Naive thymus-derived CD8-positive, alpha-beta T cell (primary cell): ENCODE measurements around the gene DOCK10. TPM values are rescaled to one million over a fixed set of nuclear protein-coding genes. Genes with fewer than 3 reads are reported as not detected.
A peak's percentile ranks its signal among the peaks of the same experiment; 100 is the strongest.

ENCODE experiments used
- ATAC-seq, 2 donors: fragments of 150-1000 bp; cut with Tn5 transposase in 1 of 2; sonication (Bioruptor Pico), chemical (Tn5 transposase) in 1 of 2; 1 replicate in 1 of 2; 2 replicates in 1 of 2; pipeline ENCODE4 v1.10.0; 2021; ENCODE audit warnings: mild to moderate bottlenecking in 2 of 2, moderate library complexity in 2 of 2
- POLR2A ChIA-PET: fragments of 350-600 bp; sonication (Branson Sonifier 250); formaldehyde crosslinking; loops from one replicate; lab custom pipeline; 2021; ENCODE audit warnings: antibody characterized with exemption; lab: Charles Lee
- DNase-seq, 10 donors: peaks; one replicate each; pipeline versions ENCODE4 v3.0.0 to v3.0.0-alpha.2; 2020 to 2022
- H3K27ac Mint-ChIP-seq, 10 donors: one replicate each; pipeline ENCODE4 v1.8.0; 2020 to 2022; ENCODE audit warnings: mild to moderate bottlenecking in 10 of 10, mixed read lengths in 10 of 10, moderate library complexity in 4 of 10, inconsistent platforms in 1 of 10
- H3K27me3 Mint-ChIP-seq, 5 donors: one replicate each; pipeline ENCODE4 v1.8.0; 2021 to 2022; ENCODE audit warnings: mixed read lengths in 5 of 5
- H3K36me3 Mint-ChIP-seq, 3 donors: one replicate each; pipeline ENCODE4 v1.8.0; 2020 to 2022; ENCODE audit warnings: mixed read lengths in 3 of 3, mild to moderate bottlenecking in 2 of 3, inconsistent platforms in 1 of 3
- H3K4me1 Mint-ChIP-seq, 4 donors: one replicate each; pipeline ENCODE4 v1.8.0; 2021 to 2022; ENCODE audit warnings: mixed read lengths in 4 of 4
- H3K4me3 Mint-ChIP-seq, 10 donors: one replicate each; pipeline ENCODE4 v1.8.0; 2020 to 2022; ENCODE audit warnings: mild to moderate bottlenecking in 10 of 10, mixed read lengths in 10 of 10, moderate library complexity in 6 of 10, inconsistent platforms in 1 of 10
- H3K9me3 Mint-ChIP-seq, 9 donors: one replicate each; pipeline ENCODE4 v1.8.0; 2020 to 2022; ENCODE audit warnings: mixed read lengths in 9 of 9, mild to moderate bottlenecking in 3 of 9, inconsistent platforms in 1 of 9, moderate library complexity in 1 of 9
- polyA plus RNA-seq, 3 donors: library from polyadenylated mRNA; unstranded; fragments of 300-500 nt; fragmentation: Illumina TruSeq; gene quantifications; one replicate each; pipeline ENCODE4 v1.2.3, GENCODE V29; 2021
- total RNA-seq, 8 experiments: library from RNA in 2 of 8; stranded (reverse) in 2 of 8; gene quantifications; one replicate each; pipeline ENCODE4 v1.2.3 and lab custom pipeline; 2021 to 2026

The DOCK10 gene
- total and polyA plus RNA-seq, 5 experiments from 2014 or later: 34.1 to 180 (median 57.9) TPM

GRCh38 chr2:224803930-224804329 lies 238.3 kb downstream of the DOCK10 start:
- Mint-ChIP-seq H3K4me3 (no peak overlapping the region), H3K27me3 (no peaks in the 10 kb centered on the region), H3K9me3 (no peaks in the 10 kb centered on the region), H3K4me1 (peaks cover 0 to 11% (median 6%) of the 10 kb centered on the region in 4 donors), H3K36me3 (peaks cover 4 to 97% (median 25%) of the 10 kb centered on the region in 3 donors), H3K27ac (peak overlapping the region in 3 of 10 donors; percentile 28 to 78 (median 53))
- DNase-seq (no peak), ATAC-seq (no peak)
- POLR2A ChIA-PET: interaction anchor here (0.7 kb wide), 1 partner anchor 63 kb away, joined by 5 read pairs; no protein-coding TSS in a partner anchor

DNA sequence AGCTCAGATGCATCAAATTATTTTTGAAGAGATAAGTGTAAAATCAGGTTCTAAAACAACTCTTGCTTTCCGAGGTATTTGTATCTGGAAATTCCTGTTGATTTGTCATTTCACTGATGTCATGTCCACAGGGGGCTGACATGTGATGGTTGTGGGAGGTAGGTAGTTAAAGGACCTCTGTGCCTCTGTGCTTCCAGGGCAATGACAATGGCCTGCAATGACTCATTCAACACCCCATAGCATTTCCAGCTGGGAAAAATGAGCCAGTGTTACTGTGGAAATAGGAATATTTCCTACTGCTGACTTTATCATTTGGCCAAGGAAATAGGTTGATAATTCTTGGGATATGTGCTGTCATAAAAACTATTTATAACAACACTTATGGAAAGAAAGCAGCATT lies 239.9 kb downstream of the DOCK10 start:
- peaks cover 0 to 9% (median 1%) of the 10 kb centered on the region in 4 donors for H3K4me1 Mint-ChIP-seq
- POLR2A ChIA-PET: no interaction called here
- H3K9me3 Mint-ChIP-seq: no peaks in the 10 kb centered on the region
- H3K36me3 Mint-ChIP-seq: peaks cover 11 to 97% (median 37%) of the 10 kb centered on the region in 3 donors
- peak overlapping the region in 7 of 10 donors; percentile 9 to 84 (median 33) for H3K27ac Mint-ChIP-seq
- H3K27me3 Mint-ChIP-seq: no peaks in the 10 kb centered on the region
- no peak for ATAC-seq
- DNase-seq: no peak
- H3K4me3 Mint-ChIP-seq: no peak overlapping the region

GRCh38 chr2:224801360-224801759 lies 240.9 kb downstream of the DOCK10 start:
- H3K36me3 Mint-ChIP-seq: peaks cover 11 to 98% (median 39%) of the 10 kb centered on the region in 3 donors
- H3K27me3 Mint-ChIP-seq: no peaks in the 10 kb centered on the region
- H3K9me3 Mint-ChIP-seq: no peaks in the 10 kb centered on the region
- ATAC-seq: no peak
- peak overlapping the region in 5 of 10 donors; percentile 9 to 84 (median 48) for H3K27ac Mint-ChIP-seq
- H3K4me3 Mint-ChIP-seq: no peak overlapping the region
- no peak for DNase-seq
- H3K4me1 Mint-ChIP-seq: peaks cover 0 to 5% (median under 1%) of the 10 kb centered on the region in 4 donors
- POLR2A ChIA-PET: no interaction called here

DNA sequence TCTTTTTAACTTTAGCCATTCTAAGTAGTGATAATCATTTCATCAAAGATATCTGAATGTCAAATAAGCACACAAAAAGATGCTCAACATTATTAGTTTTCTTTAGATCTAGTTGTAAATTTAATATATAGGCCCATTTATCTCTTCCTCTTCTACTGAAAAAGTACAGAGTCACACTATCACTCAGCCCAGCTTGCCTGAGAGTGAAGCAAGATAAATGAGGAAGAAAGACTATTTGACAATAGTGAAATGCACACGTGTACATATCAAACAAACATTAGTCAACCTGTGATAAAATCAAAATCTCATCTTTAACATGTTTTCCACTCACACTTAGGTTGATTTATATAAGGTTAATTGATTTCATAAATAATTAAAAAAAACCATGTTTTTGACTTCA lies 242.6 kb downstream of the DOCK10 start:
- peaks cover 11 to 99% (median 36%) of the 10 kb centered on the region in 3 donors for H3K36me3 Mint-ChIP-seq
- no peaks in the 10 kb centered on the region for H3K27me3 Mint-ChIP-seq
- POLR2A ChIA-PET: no interaction called here
- no peak for DNase-seq
- ATAC-seq: no peak
- no peak overlapping the region for H3K4me3 Mint-ChIP-seq
- peak overlapping the region in 6 of 10 donors; percentile 7 to 90 (median 42) for H3K27ac Mint-ChIP-seq
- no peaks in the 10 kb centered on the region for H3K9me3 Mint-ChIP-seq
- peaks cover 0 to 8% (median under 1%) of the 10 kb centered on the region in 4 donors for H3K4me1 Mint-ChIP-seq

DNA sequence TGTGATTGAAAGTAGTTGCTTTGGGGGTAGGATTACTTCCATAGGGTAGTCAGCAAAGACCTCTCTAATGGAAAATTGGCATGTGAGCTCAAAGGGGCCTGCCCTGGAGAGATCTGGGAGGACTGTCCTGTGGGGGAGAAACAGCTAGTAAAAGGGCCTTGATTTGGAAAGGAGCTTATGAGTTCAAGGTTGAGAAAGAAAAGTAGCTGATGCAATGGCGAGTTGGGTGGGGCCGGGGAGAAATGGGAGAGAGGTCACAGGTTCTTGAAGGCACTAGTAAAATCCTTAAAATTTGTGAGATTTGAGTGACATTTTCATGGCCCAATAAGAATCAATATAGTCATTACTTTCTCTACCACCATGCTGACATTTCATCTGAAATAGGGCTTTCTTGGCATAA lies 244.1 kb downstream of the DOCK10 start:
- DNase-seq (no peak), ATAC-seq (no peak)
- POLR2A ChIA-PET: no interaction called here
- H3K4me1 Mint-ChIP-seq: peaks cover 0 to 8% (median under 1%) of the 10 kb centered on the region in 4 donors
- peaks cover 11 to 99% (median 37%) of the 10 kb centered on the region in 3 donors for H3K36me3 Mint-ChIP-seq
- H3K9me3 Mint-ChIP-seq: no peaks in the 10 kb centered on the region
- peak overlapping the region in 9 of 10 donors; percentile 15 to 90 (median 61) for H3K27ac Mint-ChIP-seq
- H3K27me3 Mint-ChIP-seq: no peaks in the 10 kb centered on the region
- H3K4me3 Mint-ChIP-seq: no peak overlapping the region

- Mint-ChIP-seq H3K27ac (peak overlapping the region in 6 of 10 donors; percentile 2 to 73 (median 39)), H3K27me3 (no peaks in the 10 kb centered on the region), H3K9me3 (no peaks in the 10 kb centered on the region), H3K4me1 (peaks cover 0 to 8% (median under 1%) of the 10 kb centered on the region in 4 donors), H3K4me3 (peak overlapping the region in 1 of 10 donors; percentile 20), H3K36me3 (peaks cover 11 to 94% (median 38%) of the 10 kb centered on the region in 3 donors)
- ATAC-seq: no peak
- DNase-seq: no peak
- POLR2A ChIA-PET: no interaction called here
Measured at GRCh38 chr2:224796695-224797305, 245.5 kb downstream of the DOCK10 start.

DNA sequence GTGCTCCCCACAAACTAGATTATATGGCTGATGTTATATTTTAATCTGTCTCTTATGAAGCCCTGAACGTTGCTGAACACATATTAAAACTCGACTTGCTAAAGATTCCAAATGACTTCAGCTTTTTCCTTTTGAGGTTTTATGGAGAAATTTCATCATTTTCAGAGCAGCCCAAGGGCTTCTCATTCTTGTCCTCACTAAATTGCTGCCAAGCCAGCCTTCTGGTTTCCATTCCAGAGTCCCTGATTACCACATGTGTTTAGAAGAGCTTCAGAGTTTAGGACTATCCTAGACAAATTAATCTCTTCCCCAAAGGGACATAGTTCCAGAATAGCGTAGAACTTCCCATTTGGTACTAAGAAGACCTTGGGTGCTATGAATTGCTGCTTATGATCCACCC lies 248.3 kb downstream of the DOCK10 start:
- Mint-ChIP-seq H3K9me3 (no peaks in the 10 kb centered on the region), H3K4me3 (no peak overlapping the region), H3K36me3 (peaks cover 10 to 89% (median 35%) of the 10 kb centered on the region in 3 donors), H3K4me1 (peaks cover 0 to 9% (median under 1%) of the 10 kb centered on the region in 4 donors), H3K27me3 (no peaks in the 10 kb centered on the region), H3K27ac (peak overlapping the region in 5 of 10 donors; percentile 1 to 66 (median 51))
- no peak for ATAC-seq
- POLR2A ChIA-PET: no interaction called here
- no peak for DNase-seq

GRCh38 chr2:224786848-224787247 lies 255.4 kb downstream of the DOCK10 start:
- POLR2A ChIA-PET: no interaction called here
- DNase-seq (no peak), ATAC-seq (no peak)
- H3K27ac Mint-ChIP-seq: peak overlapping the region in 3 of 10 donors; percentile 20 to 64 (median 20)
- H3K27me3 Mint-ChIP-seq: no peaks in the 10 kb centered on the region
- H3K36me3 Mint-ChIP-seq: peaks cover 16 to 87% (median 22%) of the 10 kb centered on the region in 3 donors
- H3K9me3 Mint-ChIP-seq: no peaks in the 10 kb centered on the region
- H3K4me1 Mint-ChIP-seq: peaks cover 0 to 7% (median 0%) of the 10 kb centered on the region in 4 donors
- no peak overlapping the region for H3K4me3 Mint-ChIP-seq

- Mint-ChIP-seq H3K4me3 (no peak overlapping the region), H3K27ac (peak overlapping the region in 6 of 10 donors; percentile 7 to 72 (median 32)), H3K4me1 (peaks cover 0 to 6% (median 2%) of the 10 kb centered on the region in 4 donors), H3K9me3 (no peaks in the 10 kb centered on the region), H3K27me3 (no peaks in the 10 kb centered on the region), H3K36me3 (peaks cover 6 to 67% (median 10%) of the 10 kb centered on the region in 3 donors)
- ATAC-seq: no peak
- POLR2A ChIA-PET: interaction anchor here (0.6 kb wide), 1 partner anchor 163 kb away, joined by 3 read pairs; no protein-coding TSS in a partner anchor
- no peak for DNase-seq
Measured at GRCh38 chr2:224781400-224781799, 260.9 kb downstream of the DOCK10 start.

DNA sequence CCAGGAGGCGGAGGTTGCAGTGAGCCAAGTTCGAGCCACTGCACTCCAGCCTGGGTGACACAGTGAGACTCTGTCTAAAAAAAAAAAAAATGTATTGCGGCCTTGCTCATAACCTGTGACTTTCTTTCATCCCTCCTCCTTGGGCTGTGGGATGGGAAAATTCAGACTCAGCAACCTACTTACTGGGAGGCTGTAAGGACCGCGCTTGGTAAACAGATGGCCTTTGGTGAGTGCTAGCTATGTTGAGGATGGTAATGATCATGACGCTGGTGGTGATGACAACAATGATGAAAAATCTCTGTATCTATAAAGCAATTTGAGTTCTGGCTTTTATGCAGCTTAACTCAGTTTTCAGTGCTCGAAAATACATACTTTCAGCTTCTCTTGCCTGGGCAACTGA lies 261.4 kb downstream of the DOCK10 start:
- no peak for ATAC-seq
- Mint-ChIP-seq H3K27ac (peak overlapping the region in 6 of 10 donors; percentile 7 to 72 (median 29)), H3K27me3 (no peaks in the 10 kb centered on the region), H3K36me3 (peaks cover 3 to 67% (median 10%) of the 10 kb centered on the region in 3 donors), H3K4me1 (peaks cover 0 to 6% (median 2%) of the 10 kb centered on the region in 4 donors), H3K9me3 (no peaks in the 10 kb centered on the region), H3K4me3 (no peak overlapping the region)
- POLR2A ChIA-PET: interaction anchor here (0.6 kb wide), 1 partner anchor 164 kb away, joined by 3 read pairs; no protein-coding TSS in a partner anchor
- no peak for DNase-seq

- POLR2A ChIA-PET: no interaction called here
- H3K9me3 Mint-ChIP-seq: no peaks in the 10 kb centered on the region
- DNase-seq: no peak
- no peaks in the 10 kb centered on the region for H3K27me3 Mint-ChIP-seq
- peaks cover 0 to 6% (median 2%) of the 10 kb centered on the region in 4 donors for H3K4me1 Mint-ChIP-seq
- H3K36me3 Mint-ChIP-seq: peaks cover 3 to 64% (median 9%) of the 10 kb centered on the region in 3 donors
- no peak for ATAC-seq
- peak overlapping the region in 4 of 10 donors; percentile 24 to 60 (median 42) for H3K27ac Mint-ChIP-seq
- no peak overlapping the region for H3K4me3 Mint-ChIP-seq
Measured at GRCh38 chr2:224780106-224780505, 262.2 kb downstream of the DOCK10 start.

GRCh38 chr2:224778474-224778877 lies 263.8 kb downstream of the DOCK10 start:
- H3K9me3 Mint-ChIP-seq: no peaks in the 10 kb centered on the region
- POLR2A ChIA-PET: interaction anchor here (0.6 kb wide), 1 partner anchor 101 kb away, joined by 4 read pairs; no protein-coding TSS in a partner anchor
- peak; percentile 25 to 66 (median 58) for DNase-seq
- H3K4me3 Mint-ChIP-seq: peak overlapping the region in 1 of 10 donors; percentile 33
- peaks cover 4 to 64% (median 11%) of the 10 kb centered on the region in 3 donors for H3K36me3 Mint-ChIP-seq
- no peaks in the 10 kb centered on the region for H3K27me3 Mint-ChIP-seq
- peak; percentile 58 to 66 for ATAC-seq
- H3K27ac Mint-ChIP-seq: peak overlapping the region in 4 of 10 donors; percentile 14 to 30 (median 28)
- H3K4me1 Mint-ChIP-seq: peaks cover 0 to 6% (median 2%) of the 10 kb centered on the region in 4 donors

DNA sequence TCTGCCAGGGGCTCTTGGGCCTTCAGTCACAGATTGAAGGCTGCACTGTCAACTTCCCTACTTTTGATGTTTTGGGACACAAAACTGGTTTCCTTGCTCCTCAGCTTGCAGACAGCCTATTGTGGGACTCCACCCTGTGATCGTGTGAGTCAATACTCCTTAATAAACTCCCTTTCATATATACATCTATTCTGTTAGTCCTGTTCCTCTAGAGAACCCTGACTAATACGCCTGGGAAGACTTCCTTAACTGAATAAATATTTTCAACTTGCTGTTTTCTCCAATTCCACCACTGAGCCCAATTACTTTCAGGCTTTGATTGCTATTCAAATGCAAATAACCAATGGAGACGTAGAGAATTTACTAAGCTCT lies 264.7 kb downstream of the DOCK10 start:
- DNase-seq: no peak
- H3K36me3 Mint-ChIP-seq: peaks cover 4 to 64% (median 19%) of the 10 kb centered on the region in 3 donors
- ATAC-seq: no peak
- peak overlapping the region in 6 of 10 donors; percentile 20 to 75 (median 44) for H3K27ac Mint-ChIP-seq
- no peaks in the 10 kb centered on the region for H3K27me3 Mint-ChIP-seq
- H3K4me1 Mint-ChIP-seq: peaks cover 0 to 6% (median 2%) of the 10 kb centered on the region in 4 donors
- H3K9me3 Mint-ChIP-seq: no peaks in the 10 kb centered on the region
- H3K4me3 Mint-ChIP-seq: no peak overlapping the region
- POLR2A ChIA-PET: no interaction called here
